PC-3 (cell line): ENCODE results near the gene EID3. TPM values are rescaled to one million over a fixed set of nuclear protein-coding genes. Genes with fewer than 3 reads are reported as not detected.

Experiments
- ATAC-seq: fragments of 200-7000 bp; cut with Tn5 transposase; 2 replicates; pipeline ENCODE4 v1.9.1; 2020; ENCODE audit warnings: mild to moderate bottlenecking, moderate library complexity
- Bru-seq: library from RNA; stranded (reverse); fragments of 400-500 nt; gene quantifications from one replicate; lab custom pipeline; 2021; lab: Mats Ljungman, UMichigan
- BruChase-seq, 2 experiments: library from RNA; stranded (reverse); fragments of 400-500 nt; gene quantifications; one replicate each; lab custom pipeline; 2021; lab: Mats Ljungman, UMichigan
- BruUV-seq: library from RNA; stranded (reverse); fragments of 400-500 nt; replicated peaks from 2 replicates; lab custom pipeline; 2021; lab: Mats Ljungman, UMichigan
- CTCF ChIA-PET: fragments of 300-600 bp; sonication (Branson Sonifier 250); formaldehyde crosslinking; loops from one replicate; lab custom pipeline; 2022; ENCODE audit warnings: antibody characterized with exemption; lab: Charles Lee
- POLR2A ChIA-PET: fragments of 300-600 bp; sonication (Branson Sonifier 250); formaldehyde crosslinking; loops from one replicate; lab custom pipeline; 2022; ENCODE audit warnings: antibody characterized with exemption; ENCODE audit not compliant: unreplicated experiment; lab: Charles Lee
- DNase-seq: peaks from one replicate; pipeline ENCODE4 v3.0.0-alpha.2; 2015
- H2AFZ ChIP-seq: fragments of 300-600 bp; sonication (generic); 2 replicates; pipeline ENCODE4 v1.6.0; 2016; ENCODE audit warnings: antibody characterized with exemption, low read length
- H3F3A ChIP-seq: fragments of 300-600 bp; sonication (generic); one replicate; pipeline ENCODE4 v1.6.0; 2017; ENCODE audit warnings: antibody characterized with exemption, low read length, control low read depth, mild to moderate bottlenecking; ENCODE audit not compliant: unreplicated experiment
- H3K27ac ChIP-seq: fragments of 300-600 bp; sonication (generic); 2 replicates; pipeline ENCODE4 v1.5.1; 2016; ENCODE audit warnings: mild to moderate bottlenecking, low read length
- H3K27me3 ChIP-seq: fragments of 300-600 bp; sonication (generic); 2 replicates; pipeline ENCODE4 v1.6.1; 2016; ENCODE audit warnings: low read length, mixed read lengths
- H3K36me3 ChIP-seq: fragments of 300-600 bp; sonication (generic); 2 replicates; pipeline ENCODE4 v1.6.1; 2016; ENCODE audit warnings: low read depth, mixed run types, low read length, mixed read lengths
- H3K4me1 ChIP-seq: fragments of 300-600 bp; sonication (generic); 2 replicates; pipeline ENCODE4 v1.5.1; 2016; ENCODE audit warnings: low read length; ENCODE audit not compliant: insufficient read depth
- H3K4me2 ChIP-seq: fragments of 300-600 bp; sonication (generic); 2 replicates; pipeline ENCODE4 v1.6.0; 2016; ENCODE audit warnings: low read length
- H3K4me3 ChIP-seq: fragments of 300-600 bp; sonication (generic); 2 replicates; pipeline ENCODE4 v1.5.1; 2016; ENCODE audit warnings: mild to moderate bottlenecking, low read length, mixed read lengths
- H3K79me2 ChIP-seq: fragments of 300-600 bp; sonication (generic); 2 replicates; pipeline ENCODE4 v1.6.1; 2017; ENCODE audit warnings: low read length, mixed read lengths
- H3K9ac ChIP-seq: fragments of 300-600 bp; sonication (generic); 2 replicates; pipeline ENCODE4 v1.6.0; 2016; ENCODE audit warnings: mild to moderate bottlenecking, low read length
- H3K9me2 ChIP-seq: fragments of 300-600 bp; sonication (generic); replicated peaks from 2 replicates; pipeline ENCODE4 v1.6.1; 2016; ENCODE audit warnings: mixed run types, low read length, mixed read lengths
- H3K9me3 ChIP-seq: fragments of 300-600 bp; sonication (generic); 2 replicates; pipeline ENCODE4 v1.6.1; 2016; ENCODE audit warnings: low read length, mixed read lengths
- H4K20me1 ChIP-seq: fragments of 300-600 bp; sonication (generic); 2 replicates; pipeline ENCODE4 v1.6.1; 2016; ENCODE audit warnings: low read length, mixed read lengths
- EZH2 ChIP-seq: fragments of 300-600 bp; sonication (generic); IDR thresholded peaks from one replicate; pipeline ENCODE4 v1.6.1; 2017; ENCODE audit warnings: antibody characterized with exemption, mild to moderate bottlenecking, low read length; ENCODE audit not compliant: unreplicated experiment
- EZH2phosphoT487 ChIP-seq: fragments of 300-600 bp; sonication (generic); IDR thresholded peaks from 2 replicates; pipeline ENCODE4 v1.6.1; 2018; ENCODE audit warnings: mild to moderate bottlenecking, antibody characterized with exemption, low read length, borderline replicate concordance
- intact Hi-C: fragments of 100-400 bp; cut with micrococcal nuclease; formaldehyde crosslinking; loops from 2 replicates; pipeline ENCODE4 v1.9.0; 2023
- long read RNA-seq: library from polyadenylated mRNA; unstranded; transcript quantifications from one replicate; pipeline ENCODE4 v2.0.0, GENCODE V29; 2021; ENCODE audit not compliant: unreplicated experiment
- total RNA-seq: library from RNA; depleted of rRNA; stranded (reverse); fragments of >200 nt; gene quantifications from 2 replicates; pipeline ENCODE4 v1.2.3, GENCODE V29; 2014; rRNA removed
- TF ChIP-seq, protein P1 (sequence below): fragments of 300-600 bp; sonication (generic); conservative IDR thresholded peaks from 2 replicates; pipeline ENCODE4 v1.5.1; 2017; ENCODE audit warnings: antibody characterized with exemption, low read depth, mild to moderate bottlenecking, low read length

EID3 gene
- total RNA-seq = 9.8 and 12.0 TPM in 2 replicates
- percentile 99 among the genes with signal in this experiment for Bru-seq, nascent RNA
- percentile 96 among the genes with signal in this experiment for BruChase-seq, experiment 1, labeled RNA remaining after a 6-hour chase
- BruChase-seq, experiment 2, labeled RNA remaining after a 2-hour chase = percentile 97 among the genes with signal in this experiment
- long read RNA-seq = 0 reads

DNA sequence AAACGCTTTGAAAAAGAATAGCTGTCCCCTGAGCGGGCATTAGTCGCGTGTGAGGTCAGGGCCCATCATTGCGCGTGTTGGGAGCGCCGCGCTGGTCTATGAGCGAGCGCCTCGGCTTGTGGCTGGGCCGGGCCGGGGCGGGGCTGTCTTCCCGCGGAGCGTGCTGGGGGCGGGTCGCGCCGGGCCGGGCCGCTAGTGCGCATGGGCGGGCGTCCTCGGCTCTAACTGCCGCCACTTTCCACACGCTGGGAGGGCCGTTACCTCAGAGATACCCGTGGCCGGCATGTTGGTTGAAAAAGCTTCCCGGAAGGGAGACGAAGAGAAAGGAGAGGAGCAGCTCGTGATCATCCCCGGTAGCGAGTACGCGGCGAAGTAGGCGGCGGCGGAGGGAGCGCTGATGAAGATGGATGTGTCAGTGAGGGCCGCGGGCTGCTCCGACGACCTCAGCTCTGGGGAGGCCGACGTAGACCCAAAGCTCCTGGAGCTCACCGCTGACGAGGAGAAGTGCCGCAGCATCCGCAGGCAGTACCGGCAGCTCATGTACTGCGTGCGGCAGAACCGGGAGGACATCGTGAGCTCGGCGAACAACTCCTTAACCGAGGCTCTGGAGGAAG, at the start of gene EID3:
Gene EID3, plus strand, starts transcription at position 202 of the 614 bp plus-strand sequence. Its CDS starts 196 bp downstream, at position 398.
- ChIA-PET CTCF (no interaction called here), POLR2A (no interaction called here)
- H3K9me3 ChIP-seq = no peaks in the 10 kb centered on the region
- H3K36me3 ChIP-seq = peaks cover 78% of the 10 kb centered on the region
- no TSS peak for BruUV-seq
- peaks cover 99% of the 10 kb centered on the region for H3K79me2 ChIP-seq
- H3F3A ChIP-seq = peaks cover 27% of the 10 kb centered on the region
- peaks cover 89% of the 10 kb centered on the region for H4K20me1 ChIP-seq
- ATAC-seq (no peak), DNase-seq (no peak)
- H2AFZ ChIP-seq = no peak within 1 kb of the TSS
- no peak within 1 kb of the TSS for H3K4me2 ChIP-seq
- peak within 1 kb of the TSS; percentile 27 for H3K27ac ChIP-seq
- H3K9ac ChIP-seq = no peak within 1 kb of the TSS
- peaks cover 28% of the 10 kb centered on the region for H3K4me1 ChIP-seq
- TF ChIP-seq, protein P1, sequence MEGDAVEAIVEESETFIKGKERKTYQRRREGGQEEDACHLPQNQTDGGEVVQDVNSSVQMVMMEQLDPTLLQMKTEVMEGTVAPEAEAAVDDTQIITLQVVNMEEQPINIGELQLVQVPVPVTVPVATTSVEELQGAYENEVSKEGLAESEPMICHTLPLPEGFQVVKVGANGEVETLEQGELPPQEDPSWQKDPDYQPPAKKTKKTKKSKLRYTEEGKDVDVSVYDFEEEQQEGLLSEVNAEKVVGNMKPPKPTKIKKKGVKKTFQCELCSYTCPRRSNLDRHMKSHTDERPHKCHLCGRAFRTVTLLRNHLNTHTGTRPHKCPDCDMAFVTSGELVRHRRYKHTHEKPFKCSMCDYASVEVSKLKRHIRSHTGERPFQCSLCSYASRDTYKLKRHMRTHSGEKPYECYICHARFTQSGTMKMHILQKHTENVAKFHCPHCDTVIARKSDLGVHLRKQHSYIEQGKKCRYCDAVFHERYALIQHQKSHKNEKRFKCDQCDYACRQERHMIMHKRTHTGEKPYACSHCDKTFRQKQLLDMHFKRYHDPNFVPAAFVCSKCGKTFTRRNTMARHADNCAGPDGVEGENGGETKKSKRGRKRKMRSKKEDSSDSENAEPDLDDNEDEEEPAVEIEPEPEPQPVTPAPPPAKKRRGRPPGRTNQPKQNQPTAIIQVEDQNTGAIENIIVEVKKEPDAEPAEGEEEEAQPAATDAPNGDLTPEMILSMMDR = no peak
- no peak for TF ChIP-seq EZH2phosphoT487
- TF ChIP-seq EZH2 = no peak
- no peak within 1 kb of the TSS for H3K4me3 ChIP-seq
- intact Hi-C loops = loop anchor here (10.0 kb wide), 1 partner anchor 249 kb away; the partner anchor contains the start of gene GLT8D2
- no peaks in the 10 kb centered on the region for H3K9me2 ChIP-seq
- H3K27me3 ChIP-seq = no peaks in the 10 kb centered on the region

DNA sequence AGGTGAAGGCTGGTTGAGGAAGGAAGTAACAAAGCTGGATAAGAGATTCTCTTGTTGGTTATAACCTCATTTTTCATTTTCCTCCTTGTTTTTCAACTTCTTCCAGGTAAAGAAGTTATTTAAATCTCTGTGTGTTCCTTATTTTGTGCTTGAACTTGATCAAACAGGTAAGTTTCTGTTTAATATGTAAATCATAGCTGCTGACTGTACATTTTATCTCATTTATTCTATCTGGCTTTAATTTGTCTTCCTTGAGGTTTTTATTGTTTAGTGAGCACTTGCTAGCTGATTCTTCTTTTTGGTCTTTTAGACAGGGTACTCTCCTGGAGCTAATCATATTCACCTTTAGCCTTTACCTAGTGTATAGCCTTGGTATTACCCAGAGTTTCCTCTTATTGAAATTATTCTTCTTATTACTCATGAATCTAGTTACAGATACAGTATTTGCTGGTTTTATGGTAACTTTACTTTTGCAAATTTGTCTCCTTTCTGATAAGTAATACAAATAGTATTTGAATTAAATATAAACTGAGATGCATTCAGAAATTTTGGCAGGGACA, 45.5 kb upstream of the EID3 start:
- H3K36me3 ChIP-seq = no peaks in the 10 kb centered on the region
- H3K79me2 ChIP-seq = no peaks in the 10 kb centered on the region
- intact Hi-C loops = no loop called here
- H3K4me1 ChIP-seq = peaks cover 37% of the 10 kb centered on the region
- ChIA-PET CTCF (interaction anchor here (0.7 kb wide), 1 partner anchor 38 kb away, joined by 3 read pairs; no protein-coding TSS in a partner anchor), POLR2A (no interaction called here)
- H3K27ac ChIP-seq = peak overlapping the region; percentile 46
- no peak overlapping the region for H3K4me3 ChIP-seq
- H2AFZ ChIP-seq = no peak overlapping the region
- ATAC-seq = no peak
- H4K20me1 ChIP-seq = no peaks in the 10 kb centered on the region
- 0 out of 2 replicates have a peak overlapping the region, but pooled peaks have one; percentile 12 for H3K4me2 ChIP-seq
- peaks cover 5% of the 10 kb centered on the region for H3F3A ChIP-seq
- 0 out of 2 replicates have a peak overlapping the region, but pooled peaks have one; percentile 2 for H3K9ac ChIP-seq
- no peaks in the 10 kb centered on the region for H3K27me3 ChIP-seq
- H3K9me2 ChIP-seq = no peaks in the 10 kb centered on the region
- DNase-seq = no peak
- H3K9me3 ChIP-seq = no peaks in the 10 kb centered on the region
- no TSS peak for BruUV-seq
- TF ChIP-seq, protein P1 = no peak
- no peak for TF ChIP-seq EZH2phosphoT487
- TF ChIP-seq EZH2 = no peak
